Limb (tissue), 2 donors: Measurements from ENCODE around the gene DYNLT3.

Experiments
- DNase-seq, 2 donors: peaks; one replicate each; pipeline ENCODE4 v3.0.0-alpha.2; 2016; ENCODE audit errors: extremely low spot score in 2 of 2

DYNLT3 gene

DNA sequence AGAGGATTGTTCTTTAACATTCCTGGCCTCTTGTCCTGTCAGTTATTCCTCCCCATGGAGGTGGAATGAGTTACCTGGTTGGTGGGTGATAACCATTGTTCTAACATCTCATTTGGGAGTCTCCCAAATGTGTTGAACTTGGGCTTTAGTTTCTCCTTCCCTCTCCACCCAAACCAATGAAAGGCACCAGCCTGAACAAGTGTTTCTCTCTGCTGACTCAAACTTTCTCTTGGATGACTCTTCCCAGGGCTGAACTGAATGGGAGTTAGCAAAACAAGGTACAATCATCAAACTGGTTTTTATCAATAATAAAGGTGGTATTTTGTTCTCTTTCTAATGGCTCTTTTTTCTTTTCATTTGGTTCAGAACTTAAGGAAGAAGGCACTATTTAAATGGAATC lies 2.7 kb downstream of the DYNLT3 start:
- no peak for DNase-seq

DNA sequence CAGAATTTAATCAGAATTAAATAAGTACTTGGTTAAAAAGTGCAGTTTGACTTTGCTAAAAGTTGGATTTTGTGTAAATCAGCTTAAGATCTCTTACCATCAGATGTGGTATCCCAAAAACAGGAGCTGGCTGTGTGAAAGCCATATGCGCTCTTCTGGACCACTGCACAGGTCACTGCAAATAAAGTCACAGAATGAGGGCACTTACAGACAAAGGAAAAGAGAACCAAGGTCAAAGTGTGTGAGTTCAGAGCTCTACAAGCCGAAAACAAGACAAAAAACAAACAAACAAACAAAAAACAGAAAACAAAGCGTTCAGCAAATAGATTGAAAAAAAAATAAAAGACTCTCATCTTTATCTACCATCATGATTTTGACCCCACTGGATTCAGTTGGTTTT lies 6.4 kb downstream of the DYNLT3 start:
- no peak for DNase-seq

GRCh38 chrX:37834937-37835336 lies 12.4 kb downstream of the DYNLT3 start:
- no peak for DNase-seq

GRCh38 chrX:37830371-37830770 lies 17.0 kb downstream of the DYNLT3 start:
- no peak for DNase-seq

DNA sequence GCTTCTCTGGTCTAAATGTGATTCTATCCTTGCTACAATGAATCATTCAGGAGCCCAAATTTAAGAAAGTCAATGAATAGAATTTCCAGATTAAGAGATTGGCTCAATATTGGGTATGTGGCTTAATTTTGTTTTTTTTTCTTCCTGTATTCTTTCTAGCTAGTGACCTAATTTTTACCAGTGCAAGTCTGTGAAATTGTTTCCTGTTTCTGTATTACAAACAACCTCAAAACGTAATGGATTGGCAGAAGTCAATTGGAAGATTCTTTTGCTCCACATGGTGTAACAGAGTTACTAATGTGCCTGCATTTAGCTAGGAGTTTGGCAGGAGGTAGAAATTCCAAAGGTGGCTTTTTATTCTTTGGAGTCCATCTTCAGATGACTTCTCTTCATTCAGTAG lies 17.6 kb downstream of the DYNLT3 start:
- no peak for DNase-seq

GRCh38 chrX:37825215-37825842 lies 22.0 kb downstream of the DYNLT3 start:
- peak; percentile 16 to 29 for DNase-seq

DNA sequence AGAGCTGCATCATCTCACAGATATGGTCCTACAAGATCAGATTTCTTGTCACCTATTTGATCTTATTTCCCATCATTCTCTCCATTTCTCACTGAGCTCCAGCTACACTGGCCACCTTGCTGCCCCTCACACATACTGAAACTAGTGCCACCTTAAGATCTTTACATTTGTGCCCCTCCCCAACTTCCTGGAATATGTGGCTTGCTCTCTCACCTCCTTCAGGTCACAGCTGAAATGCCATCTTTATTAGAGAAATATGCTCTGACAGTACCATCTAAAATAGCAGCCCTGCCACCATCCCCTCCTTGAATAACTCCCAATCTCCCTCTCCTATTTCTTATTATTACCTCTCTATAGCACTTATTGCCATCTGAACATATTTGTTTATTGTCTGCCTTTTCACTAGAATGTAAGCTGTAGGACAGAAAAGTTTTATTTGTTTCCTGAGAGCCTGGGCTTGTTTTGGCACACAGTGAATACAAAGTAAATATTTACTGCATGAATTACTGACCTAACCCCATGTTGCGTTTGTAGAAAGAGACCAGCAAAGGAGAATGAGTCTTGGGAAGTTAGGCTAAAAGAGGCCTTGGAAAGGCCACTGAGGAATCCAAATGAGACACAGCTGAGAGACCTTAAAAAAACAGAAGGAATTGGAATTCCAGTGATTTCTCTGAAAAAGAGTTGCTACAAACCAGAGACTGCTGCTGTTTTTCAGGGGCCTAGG lies 22.7 kb downstream of the DYNLT3 start:
- no peak for DNase-seq

DNA sequence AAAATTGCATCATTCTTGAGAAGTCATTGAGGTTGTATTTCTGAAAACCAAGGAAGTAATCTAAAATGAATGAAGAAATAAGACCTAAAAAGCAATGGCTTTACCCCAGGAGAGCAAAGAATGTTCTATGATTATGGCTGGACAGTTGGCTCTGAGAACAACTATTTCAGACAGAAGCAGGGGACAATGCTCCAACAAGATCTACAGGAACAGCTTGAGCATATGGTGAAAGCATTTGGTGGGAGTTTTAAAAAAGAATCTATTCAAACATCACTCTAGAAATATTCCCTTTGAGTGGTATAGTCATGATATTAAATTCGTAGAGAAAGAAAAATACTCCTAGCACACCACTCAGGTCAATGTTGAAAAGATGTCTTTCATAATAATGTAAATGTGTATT lies 26.7 kb downstream of the DYNLT3 start:
- no peak for DNase-seq

DNA sequence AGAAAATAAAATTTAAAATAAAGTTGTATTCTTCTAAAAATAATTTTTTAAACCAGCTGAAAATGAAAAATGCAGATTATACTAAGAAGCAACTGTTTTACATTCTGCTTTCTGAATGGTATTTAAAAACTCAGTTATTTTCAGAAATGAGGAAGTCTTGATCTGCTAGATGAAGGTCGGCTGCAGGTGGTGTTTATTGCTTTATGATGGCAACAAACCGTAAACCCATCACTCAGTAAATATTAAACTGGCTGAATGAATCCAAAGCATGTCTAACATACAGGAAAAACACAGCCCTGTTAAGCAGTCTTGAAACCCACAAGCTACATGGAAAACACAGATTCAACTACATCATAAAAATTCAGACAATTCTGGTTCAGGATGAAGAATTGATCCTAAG lies 29.3 kb downstream of the DYNLT3 start:
- no peak for DNase-seq

GRCh38 chrX:37817579-37817978 lies 29.8 kb downstream of the DYNLT3 start:
- no peak for DNase-seq

GRCh38 chrX:37817176-37817575 lies 30.2 kb downstream of the DYNLT3 start:
- DNase-seq, result no peak

DNA sequence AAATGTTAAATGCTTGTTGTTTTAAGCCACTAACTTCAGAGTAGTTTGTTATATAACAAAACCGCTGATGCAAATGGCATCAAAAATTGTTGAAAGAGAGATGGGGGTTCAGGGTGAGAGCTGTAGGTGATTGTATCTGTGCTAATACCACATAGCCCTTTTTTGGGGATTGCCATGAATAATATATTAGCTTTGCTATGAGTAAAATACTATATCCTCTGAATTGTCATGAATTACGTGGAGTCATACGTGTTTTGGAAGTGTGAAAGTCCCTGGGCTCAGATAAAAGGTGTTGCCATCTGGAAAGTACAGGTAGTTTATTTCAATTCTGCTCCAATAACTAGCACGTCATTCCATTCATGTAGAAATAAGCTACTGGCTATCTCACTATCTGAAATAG lies 30.6 kb downstream of the DYNLT3 start:
- no peak for DNase-seq

- no peak for DNase-seq
Measured at GRCh38 chrX:37815366-37815765, 32.0 kb downstream of the DYNLT3 start.

- DNase-seq, result no peak
Measured at GRCh38 chrX:37813570-37813969, 33.8 kb downstream of the DYNLT3 start.

DNA sequence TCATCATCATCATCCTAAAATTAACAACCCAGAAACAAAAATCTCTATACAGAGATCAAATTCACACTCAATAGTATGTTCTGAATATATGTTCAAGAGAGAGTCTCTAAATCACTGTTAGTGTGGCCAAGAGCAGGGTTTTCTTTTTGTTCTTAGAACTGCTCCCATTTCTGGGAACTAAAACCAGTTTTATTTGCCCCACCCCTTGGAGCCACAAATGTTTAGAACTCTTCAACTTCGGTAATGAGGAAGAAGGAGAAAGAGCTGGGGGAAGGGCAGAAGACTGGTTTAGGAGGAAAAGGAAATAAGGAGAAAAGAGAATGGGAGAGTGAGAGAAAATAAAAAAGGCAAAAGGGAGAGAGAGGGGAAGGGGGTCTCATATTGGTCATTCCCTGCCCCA lies 35.3 kb downstream of the DYNLT3 start:
- DNase-seq, result no peak

DNA sequence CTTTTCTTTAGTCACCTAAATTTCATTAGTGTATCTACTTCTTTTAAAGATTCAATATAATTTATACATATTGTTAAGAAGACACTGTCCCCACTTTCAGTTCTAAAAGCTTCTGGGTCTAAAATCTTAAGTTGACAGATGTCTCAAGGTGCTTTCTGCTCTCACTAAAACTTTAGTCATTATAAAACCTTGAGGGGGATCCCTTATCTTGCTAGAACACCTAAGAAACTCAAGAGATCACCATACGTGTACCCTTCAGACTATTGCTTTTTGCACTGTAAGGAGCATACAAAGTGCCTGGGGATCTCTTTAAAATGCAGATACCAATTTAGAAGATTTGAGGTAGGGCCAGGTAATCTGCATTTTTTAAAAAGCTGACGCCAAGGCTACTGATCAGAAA lies 37.4 kb downstream of the DYNLT3 start:
- no peak for DNase-seq

- DNase-seq, result no peak
Measured at GRCh38 chrX:37803057-37803456, 44.3 kb downstream of the DYNLT3 start.

- no peak for DNase-seq
Measured at GRCh38 chrX:37802028-37802427, 45.3 kb downstream of the DYNLT3 start.

GRCh38 chrX:37800717-37801116 lies 46.7 kb downstream of the DYNLT3 start:
- DNase-seq, result no peak

GRCh38 chrX:37799936-37800335 lies 47.4 kb downstream of the DYNLT3 start:
- DNase-seq, result no peak

GRCh38 chrX:37796805-37797204 lies 50.6 kb downstream of the DYNLT3 start:
- no peak for DNase-seq

DNA sequence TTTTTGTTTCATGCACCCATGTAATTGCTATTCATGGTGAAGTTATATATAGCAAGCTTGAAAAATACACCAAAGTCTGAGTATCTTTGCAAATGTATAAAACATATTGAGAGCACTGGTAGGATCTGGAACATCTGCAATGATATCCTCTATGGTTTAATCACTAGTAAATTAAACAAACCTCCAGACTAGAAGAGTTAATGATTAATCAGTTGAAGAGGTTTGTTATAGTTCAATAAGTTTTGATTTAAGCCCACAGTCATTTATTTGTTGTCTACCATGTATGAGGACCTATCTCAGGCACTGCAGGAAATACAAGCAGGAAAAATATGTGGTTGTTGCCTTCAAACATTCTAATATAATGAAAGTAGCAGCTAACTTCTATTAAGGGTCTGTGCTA lies 51.1 kb downstream of the DYNLT3 start:
- DNase-seq, result no peak
